ENCODE measurements around the gene DNER. TPM values are rescaled to one million over a fixed set of nuclear protein-coding genes. Genes with fewer than 3 reads are reported as not detected.
"Not testable (repeated sequence)": the region's sequence is repeated elsewhere in the genome, so short reads cannot be mapped to it uniquely, and the experiment has no call there.

The DNER gene
- total and polyA plus RNA-seq, 2 donors (not counting 3 experiments of a cell fraction or from before 2014, with no cell fraction given) = 0.01 TPM; not detected in 1

GRCh38 chr2:229339618-229340017 lies 374.7 kb downstream of the DNER start:
- intact Hi-C loops (cut with micrococcal nuclease) = no loop called here

GRCh38 chr2:229339171-229339570 lies 375.2 kb downstream of the DNER start:
- H3K9me3 ChIP-seq (replicated peaks; ENCODE audit: control insufficient read depth, insufficient read depth, low read length); H4K20me1 ChIP-seq (replicated peaks; ENCODE audit: control insufficient read depth, extremely low read depth, insufficient read depth, low read length); H3K36me3 ChIP-seq (ENCODE audit: control insufficient read depth in 2 of 2, extremely low read depth in 1 of 2, insufficient read depth in 2 of 2, low read length in 2 of 2); dilution Hi-C loops (cut with MboI; ENCODE audit: extremely low pct_ligation_motif_present, low sequenced_read_pairs); H3K4me3 ChIP-seq (replicated peaks in 1 of 3; ENCODE audit: insufficient read depth in 1 of 3, low read depth in 1 of 3, low read length in 3 of 3); DNase-seq (ENCODE audit: low read depth, low spot score); H3K9ac ChIP-seq (replicated peaks; ENCODE audit: extremely low read depth, insufficient read depth, low read length); H3K27ac ChIP-seq (ENCODE audit: insufficient read depth, low read depth, low read length); H3K4me1 ChIP-seq (ENCODE audit: control insufficient read depth, extremely low read depth, insufficient read depth, low read length); BruUV-seq (replicated peaks); H3K9me1 ChIP-seq (replicated peaks; ENCODE audit: control insufficient read depth, extremely low read depth, insufficient read depth, low read length); intact Hi-C loops (cut with micrococcal nuclease); H3K27me3 ChIP-seq (ENCODE audit: control insufficient read depth in 2 of 2, insufficient read depth in 2 of 2, low read length in 2 of 2); CTCF ChIA-PET; H3K79me2 ChIP-seq (ENCODE audit: control insufficient read depth, insufficient read depth, low read length); H3K4me2 ChIP-seq (ENCODE audit: insufficient read depth, low read length); POLR2A ChIA-PET; FAIRE-seq; H2AFZ ChIP-seq (ENCODE audit: low read depth, low read length): not testable (repeated sequence)

More at GRCh38 chr2:229339618-229340017, 374.7 kb downstream of the DNER start:
- TF ChIP-seq EZH2 (IDR thresholded peaks at IDR 0.05; ENCODE audit: borderline replicate concordance, low read depth, low read length, severe bottlenecking) (no peak), JUN (IDR thresholded peaks at IDR 0.05; ENCODE audit: borderline replicate concordance, insufficient read depth, insufficient read length, low read depth) (no peak)
- POLR2A ChIA-PET = no interaction called here
- BruUV-seq (replicated peaks) = no TSS peak
- dilution Hi-C loops (cut with MboI; ENCODE audit: extremely low pct_ligation_motif_present, low sequenced_read_pairs) = no loop called here
- H3K27me3 ChIP-seq (ENCODE audit: control insufficient read depth in 2 of 2, insufficient read depth in 2 of 2, low read length in 2 of 2) = no peaks in the 10 kb centered on the region
- no peak overlapping the region for H2AFZ ChIP-seq (ENCODE audit: low read depth, low read length)
- H4K20me1 ChIP-seq (replicated peaks; ENCODE audit: control insufficient read depth, extremely low read depth, insufficient read depth, low read length) = no peaks in the 10 kb centered on the region
- no peaks in the 10 kb centered on the region for H3K9me3 ChIP-seq (replicated peaks; ENCODE audit: control insufficient read depth, insufficient read depth, low read length)
- DNase-seq (ENCODE audit: low read depth, low spot score) (no peak), FAIRE-seq (no peak)
- no peak overlapping the region for H3K27ac ChIP-seq (ENCODE audit: insufficient read depth, low read depth, low read length)
- H3K4me2 ChIP-seq (ENCODE audit: insufficient read depth, low read length) = no peak overlapping the region
- no peaks in the 10 kb centered on the region for H3K9me1 ChIP-seq (replicated peaks; ENCODE audit: control insufficient read depth, extremely low read depth, insufficient read depth, low read length)
- H3K9ac ChIP-seq (replicated peaks; ENCODE audit: extremely low read depth, insufficient read depth, low read length) = no peak overlapping the region
- H3K79me2 ChIP-seq (ENCODE audit: control insufficient read depth, insufficient read depth, low read length) = no peaks in the 10 kb centered on the region
- H3K4me3 ChIP-seq (replicated peaks in 1 of 3; ENCODE audit: insufficient read depth in 1 of 3, low read depth in 1 of 3, low read length in 3 of 3) = no peak overlapping the region
- H3K4me1 ChIP-seq (ENCODE audit: control insufficient read depth, extremely low read depth, insufficient read depth, low read length) = no peaks in the 10 kb centered on the region
- no peaks in the 10 kb centered on the region for H3K36me3 ChIP-seq (ENCODE audit: control insufficient read depth in 2 of 2, extremely low read depth in 1 of 2, insufficient read depth in 2 of 2, low read length in 2 of 2)
- CTCF ChIA-PET = no interaction called here
